ENCODE data around the gene ZNF714. TPM values are rescaled to one million over a fixed set of nuclear protein-coding genes. Genes with fewer than 3 reads are reported as not detected.

Gene ZNF714
- total and polyA plus RNA-seq, 5 donors, result 0.79 to 3.6 (median 2.6) TPM

- no peak for ATAC-seq
- intact Hi-C loops (cut with DNase I), result no loop called here
- no peak overlapping the region for H3K27ac ChIP-seq (ENCODE audit: low read length)
- DNase-seq, result no peak
- no peaks in the 10 kb centered on the region for H3K9me3 ChIP-seq (ENCODE audit: control insufficient read depth, low read length)
- H3K27me3 ChIP-seq (ENCODE audit: control insufficient read depth, insufficient read depth), result no peaks in the 10 kb centered on the region
- no peak overlapping the region for H3K4me3 ChIP-seq (ENCODE audit: low read length)
- no peaks in the 10 kb centered on the region for H3K4me1 ChIP-seq (ENCODE audit: control insufficient read depth, insufficient read depth, low read length)
- WGBS, result 90% methylated on average over 1 of the region's 1 CpG
Measured at GRCh38 chr19:21158523-21159135, 76.6 kb downstream of the ZNF714 start.

GRCh38 chr19:21164541-21164940, 82.5 kb downstream of the ZNF714 start:
- WGBS, result 97% methylated on average over 5 of the region's 5 CpGs
- Histone ChIP-seq H3K9me3 (ENCODE audit: control insufficient read depth, low read length) (no peaks in the 10 kb centered on the region), H3K4me1 (ENCODE audit: control insufficient read depth, insufficient read depth, low read length) (no peaks in the 10 kb centered on the region), H3K27ac (ENCODE audit: low read length) (no peak overlapping the region), H3K27me3 (ENCODE audit: control insufficient read depth, insufficient read depth) (no peaks in the 10 kb centered on the region), H3K4me3 (ENCODE audit: low read length) (no peak overlapping the region)
- DNase-seq (no peak), ATAC-seq (no peak)
- intact Hi-C loops (cut with DNase I), result no loop called here

GRCh38 chr19:21166436-21166835, 84.4 kb downstream of the ZNF714 start:
- Histone ChIP-seq H3K27me3 (ENCODE audit: control insufficient read depth, insufficient read depth) (no peaks in the 10 kb centered on the region), H3K4me3 (ENCODE audit: low read length) (no peak overlapping the region), H3K9me3 (ENCODE audit: control insufficient read depth, low read length) (no peaks in the 10 kb centered on the region), H3K4me1 (ENCODE audit: control insufficient read depth, insufficient read depth, low read length) (no peaks in the 10 kb centered on the region), H3K27ac (ENCODE audit: low read length) (no peak overlapping the region)
- 88% methylated on average over 2 of the region's 2 CpGs for WGBS
- intact Hi-C loops (cut with DNase I), result no loop called here
- DNase-seq (no peak), ATAC-seq (no peak)

Other genes with a start within 250 kb of the ZNF714 start
- gene ZNF85, start 159.0 kb upstream of the ZNF714 start, total RNA-seq, result 1 to 10 TPM; 1.3 to 4.4 (median 3.0) TPM
- 2.4 TPM for gene ZNF85, start 159.0 kb upstream of the ZNF714 start, polyA plus RNA-seq
- 1 to 10 TPM; 3.7 to 7.9 (median 5.5) TPM for gene ZNF430, start 61.5 kb upstream of the ZNF714 start, total RNA-seq
- 1.4 TPM for gene ZNF430, start 61.5 kb upstream of the ZNF714 start, polyA plus RNA-seq
- gene ZNF431, start 59.8 kb downstream of the ZNF714 start, total RNA-seq, result 10 to 100 TPM in 1 of 4 donors, 1 to 10 TPM in 3; 8.0 to 12.5 (median 9.5) TPM
- gene ZNF431, start 59.8 kb downstream of the ZNF714 start, polyA plus RNA-seq, result 6.2 TPM
- gene ZNF708, start 247.2 kb downstream of the ZNF714 start, total RNA-seq, result 10 to 100 TPM in 1 of 4 donors, 1 to 10 TPM in 3; 5.5 to 13.3 (median 6.9) TPM
- 4.2 TPM for gene ZNF708, start 247.2 kb downstream of the ZNF714 start, polyA plus RNA-seq